Bronchial epithelial cell (primary cell): ENCODE results near the gene LRFN5. TPM values are rescaled to one million over a fixed set of nuclear protein-coding genes. Genes with fewer than 3 reads are reported as not detected.

Source experiments
- DNase-seq: peaks from one replicate; pipeline ENCODE4 v3.0.0-alpha.2; 2010; ENCODE audit warnings: low read depth
- FAIRE-seq: peaks from 2 replicates; lab custom pipeline; 2011; peaks lifted over from hg19 to GRCh38; lab: Jason Lieb, UNC
- H3K27me3 ChIP-seq: 2 replicates; pipeline ENCODE4 v1.5.1; 2011; ENCODE audit warnings: low read length; ENCODE audit not compliant: control insufficient read depth, insufficient read depth
- H3K36me3 ChIP-seq: 2 replicates; pipeline ENCODE4 v1.5.1; 2011; ENCODE audit warnings: low read length; ENCODE audit not compliant: control insufficient read depth, insufficient read depth
- H3K4me3 ChIP-seq: 2 replicates; pipeline ENCODE4 v1.5.1; 2011; ENCODE audit warnings: mild to moderate bottlenecking, low read depth, low read length, control low read depth
- CTCF ChIP-seq: IDR thresholded peaks from 2 replicates; pipeline ENCODE4 v1.5.1; 2011; ENCODE audit warnings: mild to moderate bottlenecking, moderate library complexity, low read length, control low read depth, inconsistent platforms; ENCODE audit not compliant: insufficient read depth, severe bottlenecking
- total RNA-seq: library from RNA; depleted of rRNA; stranded (reverse); fragments of >200 nt; gene quantifications from 2 replicates; pipeline ENCODE4 v1.2.1, GENCODE V29; 2014

Gene LRFN5
- total RNA-seq, 1 donor from 2014 or later, result under 0.01 TPM

- FAIRE-seq (no peak), DNase-seq (no peak)
- no peak for TF ChIP-seq CTCF
- no peaks in the 10 kb centered on the region for H3K27me3 ChIP-seq
- no peaks in the 10 kb centered on the region for H3K36me3 ChIP-seq
- no peak overlapping the region for H3K4me3 ChIP-seq
These were observed 309.1 kb downstream of the LRFN5 start for GRCh38 chr14:41915732-41916131.

GRCh38 chr14:41916313-41916712 is 309.6 kb downstream of the LRFN5 start:
- H3K27me3 ChIP-seq, result no peaks in the 10 kb centered on the region
- H3K36me3 ChIP-seq, result no peaks in the 10 kb centered on the region
- DNase-seq, result no peak
- FAIRE-seq, result no peak
- no peak overlapping the region for H3K4me3 ChIP-seq
- no peak for TF ChIP-seq CTCF

- FAIRE-seq (no peak), DNase-seq (peak; percentile 1)
- no peaks in the 10 kb centered on the region for H3K36me3 ChIP-seq
- TF ChIP-seq CTCF, result no peak
- no peak overlapping the region for H3K4me3 ChIP-seq
- no peaks in the 10 kb centered on the region for H3K27me3 ChIP-seq
These were observed 318.7 kb downstream of the LRFN5 start for GRCh38 chr14:41925409-41925808.

DNA sequence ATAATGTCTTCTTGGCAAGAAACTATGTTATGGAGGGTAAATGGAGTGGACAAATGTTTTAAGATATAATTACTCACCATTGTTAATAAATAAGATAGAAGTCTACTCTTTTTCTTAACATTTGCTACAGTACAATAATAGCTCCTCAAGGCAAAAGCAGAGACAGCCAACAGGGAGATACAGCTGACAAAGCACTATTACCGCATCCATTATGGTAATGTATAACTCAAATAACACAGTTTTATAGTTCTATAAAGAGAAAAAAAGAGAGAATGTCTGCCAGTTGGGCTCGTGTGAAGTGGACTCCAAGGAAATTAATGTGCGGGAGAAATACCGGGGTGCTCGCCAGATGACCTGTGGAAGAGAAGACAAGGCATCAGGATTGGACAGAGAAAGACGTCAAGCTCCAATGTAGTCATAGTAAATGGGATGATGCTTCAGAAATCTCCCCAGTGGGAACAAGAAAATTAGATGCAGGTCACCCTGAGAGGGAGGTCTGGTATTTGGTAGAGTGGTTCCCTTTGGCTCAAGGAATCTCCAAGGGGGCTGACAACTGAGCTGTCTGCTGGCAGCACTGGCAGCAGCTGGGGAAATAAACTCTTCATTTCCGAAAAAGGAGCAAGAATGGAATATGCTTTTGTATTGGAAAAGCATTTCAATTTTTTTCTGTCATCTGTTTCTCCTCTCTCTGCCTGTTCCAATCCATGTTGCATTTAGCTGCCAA is 343.9 kb downstream of the LRFN5 start:
- H3K36me3 ChIP-seq, result no peaks in the 10 kb centered on the region
- no peak overlapping the region for H3K4me3 ChIP-seq
- FAIRE-seq (no peak), DNase-seq (no peak)
- H3K27me3 ChIP-seq, result no peaks in the 10 kb centered on the region
- no peak for TF ChIP-seq CTCF
